ENCODE data around the gene B3GNT5. TPM values are rescaled to one million over a fixed set of nuclear protein-coding genes. Genes with fewer than 3 reads are reported as not detected.

The B3GNT5 gene
- total and polyA plus RNA-seq, 2 experiments from 2014 or later = 22.7 to 39.6 TPM

DNA sequence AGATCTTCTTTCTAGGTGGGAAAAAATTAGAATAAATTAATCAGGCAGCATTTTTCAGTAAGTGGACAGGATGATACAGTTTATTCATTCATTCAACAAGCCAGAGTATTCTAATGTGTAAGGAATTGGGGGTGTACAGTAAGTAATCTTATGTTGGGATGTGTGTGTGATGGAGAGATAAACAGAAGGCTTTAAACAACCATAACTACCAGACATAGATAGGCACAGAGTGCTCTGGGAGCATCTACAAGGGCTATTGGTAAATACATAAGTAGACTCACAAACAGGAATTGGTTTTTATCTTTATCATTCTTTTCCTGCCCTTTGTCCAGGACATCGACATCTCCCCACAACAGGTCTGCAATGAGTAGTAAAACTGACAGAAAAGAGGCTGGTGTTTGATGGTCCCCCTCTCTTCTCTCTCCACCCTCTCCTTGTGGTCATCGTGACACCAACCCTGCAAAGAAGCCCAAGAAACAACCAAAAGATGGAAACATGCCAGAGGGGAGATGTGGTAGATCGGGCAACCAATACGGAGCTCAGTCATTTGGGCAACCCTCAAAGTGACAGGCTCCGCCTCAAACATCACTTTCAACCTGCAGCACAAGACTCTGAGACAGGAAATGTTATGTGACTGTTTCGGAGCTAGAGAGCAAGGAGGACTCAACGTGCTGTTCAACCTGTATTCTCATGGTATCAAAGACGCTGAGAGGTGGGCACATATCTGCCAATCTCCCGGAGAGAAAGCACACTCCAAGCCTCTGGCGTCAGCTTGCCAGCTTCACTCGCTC lies 28.7 kb upstream of the B3GNT5 start:
- no peaks in the 10 kb centered on the region for H3K36me3 ChIP-seq (replicated peaks; ENCODE audit: insufficient read depth, low read depth)
- H3K27ac ChIP-seq = no peak overlapping the region
- no peaks in the 10 kb centered on the region for H3K9me2 ChIP-seq (replicated peaks; ENCODE audit: insufficient read depth)
- H3K4me2 ChIP-seq = no peak overlapping the region
- no peaks in the 10 kb centered on the region for H3K79me2 ChIP-seq
- no peaks in the 10 kb centered on the region for H3K27me3 ChIP-seq
- no peak overlapping the region for H2AFZ ChIP-seq
- peaks cover 5% of the 10 kb centered on the region for H3K4me1 ChIP-seq (ENCODE audit: insufficient read depth)
- TF ChIP-seq, protein P1, sequence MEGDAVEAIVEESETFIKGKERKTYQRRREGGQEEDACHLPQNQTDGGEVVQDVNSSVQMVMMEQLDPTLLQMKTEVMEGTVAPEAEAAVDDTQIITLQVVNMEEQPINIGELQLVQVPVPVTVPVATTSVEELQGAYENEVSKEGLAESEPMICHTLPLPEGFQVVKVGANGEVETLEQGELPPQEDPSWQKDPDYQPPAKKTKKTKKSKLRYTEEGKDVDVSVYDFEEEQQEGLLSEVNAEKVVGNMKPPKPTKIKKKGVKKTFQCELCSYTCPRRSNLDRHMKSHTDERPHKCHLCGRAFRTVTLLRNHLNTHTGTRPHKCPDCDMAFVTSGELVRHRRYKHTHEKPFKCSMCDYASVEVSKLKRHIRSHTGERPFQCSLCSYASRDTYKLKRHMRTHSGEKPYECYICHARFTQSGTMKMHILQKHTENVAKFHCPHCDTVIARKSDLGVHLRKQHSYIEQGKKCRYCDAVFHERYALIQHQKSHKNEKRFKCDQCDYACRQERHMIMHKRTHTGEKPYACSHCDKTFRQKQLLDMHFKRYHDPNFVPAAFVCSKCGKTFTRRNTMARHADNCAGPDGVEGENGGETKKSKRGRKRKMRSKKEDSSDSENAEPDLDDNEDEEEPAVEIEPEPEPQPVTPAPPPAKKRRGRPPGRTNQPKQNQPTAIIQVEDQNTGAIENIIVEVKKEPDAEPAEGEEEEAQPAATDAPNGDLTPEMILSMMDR (IDR thresholded peaks at IDR 0.05; ENCODE audit: poor library complexity) = no peak
- TF ChIP-seq EZH2 (IDR thresholded peaks at IDR 0.05; ENCODE audit: borderline replicate concordance) (no peak), EZH2phosphoT487 (IDR thresholded peaks at IDR 0.05; ENCODE audit: low read depth, severe bottlenecking, unreplicated experiment) (no peak)
- H3K4me3 ChIP-seq = no peak overlapping the region
- 84% methylated on average over 11 of the region's 11 CpGs for WGBS (ENCODE audit: low lambda C conversion rate, missing lambda C conversion rate)
- H3K9me3 ChIP-seq (ENCODE audit: low read depth) = no peaks in the 10 kb centered on the region
- no peaks in the 10 kb centered on the region for H4K20me1 ChIP-seq (ENCODE audit: insufficient read depth, poor library complexity, severe bottlenecking)
- no peak for DNase-seq (ENCODE audit: low spot score)

DNA sequence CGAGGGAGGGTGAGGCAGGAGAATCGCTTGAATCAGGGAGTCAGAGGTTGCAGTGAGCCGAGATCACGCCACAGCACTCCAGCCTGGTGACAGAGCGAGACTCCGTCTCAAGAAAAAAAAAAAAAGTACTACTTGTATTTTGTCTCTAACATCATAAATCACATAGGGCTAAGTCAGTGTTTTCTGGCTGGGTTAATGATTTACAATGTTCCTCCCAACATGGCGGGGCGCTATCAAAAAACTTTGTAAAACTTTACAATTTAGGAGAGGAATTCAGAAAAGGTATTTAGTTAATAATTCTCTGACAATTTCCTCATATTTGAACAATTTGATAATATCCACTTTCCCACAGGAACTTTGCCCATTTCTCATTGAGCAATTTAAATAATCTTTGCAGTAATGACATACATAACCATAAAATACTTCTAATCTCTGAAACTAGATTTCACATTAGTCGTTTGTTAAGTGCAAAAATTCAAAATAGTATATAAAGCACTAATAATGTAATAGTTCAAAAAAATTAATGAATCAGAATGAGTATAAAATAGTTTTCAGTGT lies 26.6 kb upstream of the B3GNT5 start:
- TF ChIP-seq EZH2phosphoT487 (IDR thresholded peaks at IDR 0.05; ENCODE audit: low read depth, severe bottlenecking, unreplicated experiment) = no peak
- TF ChIP-seq EZH2 (IDR thresholded peaks at IDR 0.05; ENCODE audit: borderline replicate concordance) = no peak
- TF ChIP-seq, protein P1 (IDR thresholded peaks at IDR 0.05; ENCODE audit: poor library complexity) = no peak
- Histone ChIP-seq H3K27ac (peak overlapping the region; percentile 71), H3K9me2 (replicated peaks; ENCODE audit: insufficient read depth) (no peaks in the 10 kb centered on the region), H4K20me1 (ENCODE audit: insufficient read depth, poor library complexity, severe bottlenecking) (no peaks in the 10 kb centered on the region), H3K4me3 (no peak overlapping the region), H3K4me2 (peak overlapping the region; percentile 22), H3K27me3 (no peaks in the 10 kb centered on the region), H3K36me3 (replicated peaks; ENCODE audit: insufficient read depth, low read depth) (no peaks in the 10 kb centered on the region), H2AFZ (no peak overlapping the region), H3K4me1 (ENCODE audit: insufficient read depth) (peaks cover 5% of the 10 kb centered on the region), H3K9me3 (ENCODE audit: low read depth) (no peaks in the 10 kb centered on the region), H3K79me2 (no peaks in the 10 kb centered on the region)
- WGBS (ENCODE audit: low lambda C conversion rate, missing lambda C conversion rate) = 75% methylated on average over 9 of the region's 9 CpGs
- DNase-seq (ENCODE audit: low spot score) = peak; percentile 57

DNA sequence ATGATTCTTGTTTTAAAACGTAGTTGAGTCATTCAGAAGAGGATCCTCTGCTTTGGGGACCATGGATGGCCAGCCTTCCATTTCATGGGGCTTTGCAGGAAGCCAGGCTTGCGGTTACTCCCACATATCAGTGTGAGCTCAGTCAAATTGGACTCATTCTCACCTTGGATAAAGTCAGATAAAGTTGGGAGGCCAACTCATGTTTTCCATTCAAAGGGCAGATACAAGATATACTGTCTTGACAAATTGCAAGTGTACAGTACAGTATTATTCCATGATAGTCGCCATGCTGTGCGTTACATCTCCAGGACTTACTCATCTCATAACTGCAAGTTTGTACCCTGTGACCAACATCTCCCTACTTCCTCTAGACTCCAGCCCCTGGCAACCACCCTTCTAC lies 25.5 kb upstream of the B3GNT5 start:
- peak overlapping the region; percentile 66 for H3K27ac ChIP-seq
- DNase-seq (ENCODE audit: low spot score) = no peak
- 92% methylated on average over 4 of the region's 4 CpGs for WGBS (ENCODE audit: low lambda C conversion rate, missing lambda C conversion rate)
- H3K9me3 ChIP-seq (ENCODE audit: low read depth) = no peaks in the 10 kb centered on the region
- H3K36me3 ChIP-seq (replicated peaks; ENCODE audit: insufficient read depth, low read depth) = no peaks in the 10 kb centered on the region
- H3K27me3 ChIP-seq = no peaks in the 10 kb centered on the region
- H3K9me2 ChIP-seq (replicated peaks; ENCODE audit: insufficient read depth) = no peaks in the 10 kb centered on the region
- no peak overlapping the region for H3K4me3 ChIP-seq
- H3K79me2 ChIP-seq = no peaks in the 10 kb centered on the region
- H2AFZ ChIP-seq = no peak overlapping the region
- peaks cover 5% of the 10 kb centered on the region for H3K4me1 ChIP-seq (ENCODE audit: insufficient read depth)
- H3K4me2 ChIP-seq = no peak overlapping the region
- no peak for TF ChIP-seq EZH2phosphoT487 (IDR thresholded peaks at IDR 0.05; ENCODE audit: low read depth, severe bottlenecking, unreplicated experiment)
- TF ChIP-seq, protein P1 (IDR thresholded peaks at IDR 0.05; ENCODE audit: poor library complexity) = no peak
- TF ChIP-seq EZH2 (IDR thresholded peaks at IDR 0.05; ENCODE audit: borderline replicate concordance) = no peak
- no peaks in the 10 kb centered on the region for H4K20me1 ChIP-seq (ENCODE audit: insufficient read depth, poor library complexity, severe bottlenecking)

All from hepatocyte (in vitro differentiated cells).